Suppressor macrophage treated with lipopolysaccharide for 1 hour (primary cell): ENCODE data around the gene RASGRF2.

Source experiments
- DNase-seq, 3 donors: peaks; one replicate each; pipeline ENCODE4 v3.0.0-alpha.2; 2020 to 2022

Gene RASGRF2

DNA sequence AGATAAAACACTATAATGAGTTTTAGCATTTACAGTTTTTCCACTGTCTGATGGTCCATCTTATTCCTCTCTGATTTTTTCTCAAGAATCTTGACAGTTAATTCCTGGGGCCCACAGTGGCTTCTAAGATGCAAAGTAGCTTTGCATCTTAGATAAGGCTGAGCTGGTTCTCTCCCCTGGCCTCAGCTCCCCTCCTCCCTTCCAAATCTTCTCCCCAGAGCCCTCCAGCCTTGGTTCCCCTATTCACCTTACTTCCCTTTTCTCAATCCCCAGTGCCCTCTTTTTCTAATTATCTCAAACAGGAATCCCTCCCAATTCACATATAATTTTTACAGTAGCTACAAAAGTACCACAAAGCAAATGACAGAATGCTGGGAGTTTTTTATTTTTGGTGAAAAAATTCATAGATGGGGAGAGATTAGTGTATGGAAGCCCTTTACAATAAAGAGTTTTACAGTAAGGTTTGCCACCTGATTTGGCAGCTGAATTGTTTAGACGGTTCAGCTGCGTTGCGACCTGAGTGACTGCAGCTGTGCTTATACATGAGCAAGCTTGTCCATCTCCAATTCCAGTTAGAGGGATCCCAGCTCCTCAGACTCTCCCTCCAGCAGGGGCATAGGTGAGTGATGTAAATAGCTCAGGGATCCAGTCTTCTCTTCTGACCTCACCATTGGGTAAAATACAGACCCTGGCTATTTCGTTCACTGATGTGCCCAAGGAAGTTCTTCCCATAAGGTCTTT, 221.6 kb downstream of the RASGRF2 start:
- DNase-seq: no peak

DNA sequence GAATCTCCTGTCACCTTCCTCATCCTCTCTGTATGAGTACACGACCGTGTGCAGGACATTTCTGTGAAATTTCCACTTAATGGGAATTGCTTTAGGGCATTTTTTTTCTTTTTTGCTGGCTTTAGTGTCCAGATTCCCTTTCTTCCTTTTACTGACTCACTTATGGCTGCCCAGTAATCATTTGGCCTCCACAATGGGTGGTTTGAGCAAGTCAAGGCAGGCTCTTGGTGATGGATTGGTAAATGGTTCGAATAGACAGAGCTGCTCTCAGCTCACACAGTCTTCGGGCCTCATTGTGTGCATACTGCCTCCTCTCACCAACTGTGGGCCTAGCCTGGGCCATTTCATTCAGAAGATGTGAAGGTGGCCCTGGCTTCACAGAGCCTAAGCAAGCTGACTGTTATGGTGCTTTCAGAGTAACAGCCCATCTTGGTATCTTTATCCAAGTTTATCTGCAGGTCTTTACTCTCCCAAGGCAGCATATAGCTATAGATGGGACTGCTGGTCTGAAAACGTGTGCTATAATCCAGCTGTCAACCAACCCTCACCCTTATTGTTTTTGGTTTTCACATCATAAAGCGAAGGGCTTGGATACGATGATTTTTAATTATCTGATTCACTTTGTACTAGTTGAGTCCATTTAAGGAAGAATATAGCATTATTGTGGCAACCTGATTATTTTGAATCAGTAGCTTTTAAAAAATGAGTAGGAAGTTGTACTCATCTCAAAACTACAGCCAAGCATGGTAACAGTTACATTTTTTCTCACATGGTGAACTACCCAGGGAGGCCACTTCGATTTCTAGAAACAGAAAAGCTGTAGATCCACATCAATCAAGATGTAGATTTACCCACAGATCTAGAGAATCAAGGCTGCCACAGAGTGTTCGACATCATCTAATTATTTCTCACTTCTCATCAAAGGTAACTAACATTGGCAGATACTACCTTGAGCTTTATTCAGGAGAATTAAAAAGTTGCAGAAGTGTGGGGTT, 222.5 kb downstream of the RASGRF2 start:
- no peak for DNase-seq

DNA sequence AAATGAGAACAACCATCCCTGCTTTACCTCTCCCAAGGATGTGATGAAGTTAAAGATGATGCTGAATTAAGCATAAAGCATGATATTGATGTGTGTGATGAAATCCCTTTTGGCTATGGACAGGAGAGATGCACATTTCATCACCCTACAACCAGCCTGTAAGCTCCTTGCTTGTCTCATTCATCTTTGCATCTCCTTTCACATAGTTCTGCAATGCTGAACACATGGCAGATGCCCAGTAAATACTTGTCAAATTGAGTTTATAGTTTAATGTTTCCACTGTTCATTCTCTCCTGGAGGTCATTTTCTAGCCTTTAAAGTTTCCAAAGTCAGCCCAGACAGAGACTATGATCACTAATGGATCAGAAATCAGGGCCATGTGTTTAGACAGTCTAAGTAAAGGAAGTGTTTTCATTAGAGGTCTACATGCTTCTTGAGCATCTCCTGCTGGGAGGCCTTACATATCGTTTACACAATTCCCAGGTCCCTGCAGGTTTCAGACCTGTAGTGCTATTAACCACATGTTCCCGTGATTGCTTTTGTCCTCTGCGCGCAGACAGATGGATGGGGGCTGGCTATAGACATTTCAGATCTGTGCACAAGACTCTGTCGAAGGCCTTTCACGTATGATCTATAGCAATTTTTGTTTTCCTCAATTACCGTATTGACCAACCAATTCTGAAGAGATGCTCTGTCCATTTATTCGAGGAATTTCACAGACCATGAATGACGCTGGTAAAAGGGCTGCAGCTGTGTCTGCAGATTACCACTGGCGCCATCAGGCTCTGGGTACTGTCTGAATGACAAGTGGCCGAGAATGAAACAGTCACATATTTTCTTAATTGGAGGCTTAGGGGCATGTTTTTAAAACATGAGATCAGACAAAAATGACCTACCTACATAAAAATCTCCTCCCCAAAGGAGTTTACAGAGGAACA, 223.9 kb downstream of the RASGRF2 start:
- no peak for DNase-seq

GRCh38 chr5:81184749-81185110, 224.6 kb downstream of the RASGRF2 start:
- DNase-seq: no peak

GRCh38 chr5:81187885-81188284, 227.7 kb downstream of the RASGRF2 start:
- no peak for DNase-seq

GRCh38 chr5:81188962-81189361, 228.8 kb downstream of the RASGRF2 start:
- no peak for DNase-seq

DNA sequence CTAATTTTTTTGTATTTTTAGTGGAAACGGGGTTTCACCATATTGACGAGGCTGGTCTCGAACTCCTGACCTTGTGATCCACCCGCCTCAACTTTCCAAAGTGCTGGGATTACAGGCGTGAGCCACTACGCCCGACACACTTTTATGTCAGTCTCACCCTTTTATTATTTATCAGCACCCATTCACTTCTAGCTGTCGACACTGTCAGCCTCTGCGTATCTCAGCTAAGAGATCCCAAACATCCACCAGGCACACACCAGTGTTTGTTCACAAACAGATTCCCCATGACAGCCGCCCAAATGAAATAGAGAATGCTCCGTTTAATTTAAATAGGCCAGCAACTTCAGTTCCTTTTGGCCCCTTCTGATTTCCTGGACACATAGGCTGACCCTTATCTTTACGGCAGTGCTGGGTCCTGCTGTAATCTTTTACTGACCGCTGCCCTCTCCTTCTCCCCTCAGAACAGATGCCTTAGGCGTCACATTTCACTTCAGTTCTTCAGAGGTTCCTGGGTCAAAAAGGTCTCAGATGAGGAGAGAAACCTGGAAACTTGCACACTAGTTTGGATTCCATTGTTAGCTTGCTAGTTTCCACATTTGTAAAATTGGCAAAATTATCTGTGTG, 229.8 kb downstream of the RASGRF2 start:
- DNase-seq: no peak

GRCh38 chr5:81191726-81192372, 231.7 kb downstream of the RASGRF2 start:
- no peak for DNase-seq

GRCh38 chr5:81192373-81192750, 232.2 kb downstream of the RASGRF2 start:
- DNase-seq: no peak

- DNase-seq: peak; percentile 78 to 91 (median 86)
Measured at GRCh38 chr5:81194633-81195334, 234.6 kb downstream of the RASGRF2 start.

DNA sequence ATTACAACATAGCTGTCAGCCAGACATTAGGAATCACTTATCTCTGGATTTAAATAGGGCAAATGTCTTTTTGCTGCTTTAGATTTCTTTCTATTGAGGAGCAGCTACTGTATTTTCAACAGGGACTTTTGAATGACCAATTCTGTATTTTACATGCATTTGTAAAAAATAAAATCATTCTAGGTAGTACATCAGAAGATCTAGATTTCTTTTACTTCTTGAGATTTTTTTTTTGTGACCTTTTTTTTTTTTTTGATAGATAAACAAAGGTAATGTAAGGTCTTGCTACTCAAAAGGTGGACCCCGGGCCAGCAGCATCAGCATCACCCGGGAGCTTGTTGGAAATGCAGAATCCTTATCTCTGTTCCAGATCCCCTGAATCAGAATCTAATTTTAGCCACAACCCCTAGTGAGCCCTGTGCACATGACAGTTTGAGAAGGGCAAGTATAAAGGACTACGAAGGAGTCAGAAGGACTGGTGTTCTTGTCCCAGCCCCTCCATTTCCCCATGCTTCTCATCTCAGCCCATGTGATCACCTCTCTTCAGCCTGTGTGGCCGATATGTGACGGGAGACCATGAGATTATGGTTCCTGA, 235.3 kb downstream of the RASGRF2 start:
- DNase-seq: no peak

DNA sequence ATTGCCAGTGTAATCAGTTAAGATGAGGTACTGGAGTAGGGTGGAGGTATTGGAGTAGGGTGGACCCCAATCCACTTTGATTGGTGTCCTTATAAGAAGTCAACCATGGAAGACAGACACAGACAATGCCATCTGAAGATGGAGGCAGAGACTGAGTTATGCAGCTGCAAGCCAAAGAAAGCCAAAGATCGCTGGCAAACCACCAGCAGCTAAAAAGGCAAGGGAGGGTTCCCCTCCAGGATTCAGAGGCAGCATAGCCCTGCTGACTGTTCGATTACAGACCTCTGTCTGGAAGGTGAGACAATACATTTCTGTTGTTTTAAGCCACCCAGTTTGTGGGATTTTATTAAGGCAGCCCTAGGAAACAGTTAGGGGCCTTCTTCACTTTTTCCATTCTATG, 242.5 kb downstream of the RASGRF2 start:
- no peak for DNase-seq

- no peak for DNase-seq
Measured at GRCh38 chr5:81203729-81204128, 243.6 kb downstream of the RASGRF2 start.

DNA sequence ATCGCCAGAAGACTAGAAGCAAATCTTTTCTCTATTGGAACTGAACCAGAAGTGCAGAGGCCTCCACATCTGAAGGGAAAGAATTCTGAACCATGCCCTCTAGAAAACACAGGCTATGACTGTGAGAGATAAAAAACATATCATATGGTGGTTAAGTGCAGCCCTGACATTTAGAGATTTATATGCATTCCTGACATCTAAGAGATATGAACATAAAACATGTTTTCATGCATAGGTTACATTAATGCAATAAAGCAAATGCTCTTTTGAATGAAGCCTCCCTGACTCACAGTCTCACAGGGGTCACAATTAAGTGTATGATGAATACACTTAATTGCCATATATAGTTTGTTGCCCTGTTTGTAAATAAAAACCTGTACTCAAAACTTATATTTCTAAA, 244.0 kb downstream of the RASGRF2 start:
- DNase-seq: no peak

DNA sequence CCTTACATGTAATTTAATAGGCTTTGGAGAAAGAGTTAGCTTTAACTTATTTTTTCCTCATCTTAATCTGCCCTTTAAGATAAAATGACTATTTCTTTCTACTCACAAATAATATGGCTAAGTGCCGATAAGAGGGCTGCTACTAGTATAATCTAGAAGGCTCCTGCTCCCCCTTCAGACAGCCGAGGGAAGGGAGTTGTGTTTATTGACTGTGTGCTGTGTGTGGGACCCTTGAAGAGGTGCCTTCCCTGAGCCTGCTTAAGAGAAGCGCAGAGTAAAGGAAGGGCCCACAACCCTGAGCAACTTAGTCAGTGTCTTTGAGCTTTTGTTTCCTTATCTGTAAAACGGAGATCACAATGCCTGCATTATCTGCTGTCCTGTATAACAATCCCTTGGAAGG, 244.9 kb downstream of the RASGRF2 start:
- DNase-seq: no peak

DNA sequence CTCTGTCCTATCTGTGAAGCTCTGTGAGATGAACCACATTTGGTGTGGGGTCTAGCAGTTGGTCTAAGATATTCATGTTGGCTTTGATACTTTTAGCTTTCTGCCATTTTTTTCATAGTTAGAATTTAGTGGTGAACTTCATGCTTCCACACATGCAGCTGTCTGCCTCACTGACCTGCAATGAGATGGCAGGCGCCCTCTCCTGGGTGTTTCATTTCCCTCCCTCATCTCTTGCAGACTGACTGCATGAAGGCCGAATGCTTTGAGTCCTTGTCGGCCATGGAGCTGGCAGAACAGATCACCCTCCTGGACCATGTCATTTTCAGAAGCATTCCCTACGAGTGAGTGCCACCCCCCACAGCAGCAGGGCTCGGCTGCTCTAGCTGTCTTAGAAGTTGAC, 246.8 kb downstream of the RASGRF2 start:
- no peak for DNase-seq

GRCh38 chr5:81208904-81209303, 248.7 kb downstream of the RASGRF2 start:
- no peak for DNase-seq

DNA sequence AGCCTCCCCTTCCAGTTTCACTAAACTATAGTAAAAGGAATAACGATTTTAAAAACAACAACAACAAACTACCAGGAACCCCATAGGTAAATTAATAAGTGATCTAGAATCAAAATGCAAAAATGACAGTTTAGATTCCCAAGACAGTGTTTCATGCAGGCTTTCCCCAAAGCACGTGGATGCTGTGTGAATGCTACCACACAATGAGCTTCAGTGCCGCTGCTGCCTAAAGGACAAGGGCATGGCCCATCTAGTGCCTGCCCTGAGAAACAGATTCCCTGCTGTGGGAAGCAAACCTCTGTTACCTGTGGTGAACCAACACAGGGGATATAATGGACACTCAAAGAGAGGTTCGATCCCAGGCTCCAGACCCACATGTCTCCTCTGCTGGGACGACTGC, 249.2 kb downstream of the RASGRF2 start:
- no peak for DNase-seq

GRCh38 chr5:81209869-81210493, 249.8 kb downstream of the RASGRF2 start:
- no peak for DNase-seq

DNA sequence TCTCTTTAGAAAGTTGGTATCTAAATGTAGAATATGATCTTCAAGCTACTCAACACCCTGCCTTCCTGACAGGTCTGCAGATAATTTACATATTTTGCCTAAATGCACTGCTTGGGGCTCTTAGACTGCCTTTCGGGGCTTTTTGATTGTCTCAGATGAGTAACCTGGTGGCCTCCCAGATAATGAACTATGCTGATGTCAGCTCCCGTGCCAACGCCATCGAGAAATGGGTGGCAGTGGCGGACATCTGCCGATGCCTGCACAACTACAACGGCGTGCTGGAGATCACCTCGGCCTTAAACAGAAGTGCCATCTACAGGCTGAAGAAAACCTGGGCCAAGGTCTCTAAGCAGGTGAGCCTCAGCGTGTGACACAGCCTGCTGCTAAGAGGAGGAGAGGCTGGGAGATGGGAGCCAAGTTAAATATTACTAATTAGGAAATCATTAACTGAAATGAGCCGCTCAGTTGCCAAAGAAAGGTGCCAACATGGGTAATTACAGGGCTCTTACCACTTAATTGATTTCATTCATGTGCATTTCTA, 252.1 kb downstream of the RASGRF2 start:
- DNase-seq: no peak
